Mesothelial cell of epicardium (in vitro differentiated cells): Measurements from ENCODE around the gene PJA1. TPM values are rescaled to one million over a fixed set of nuclear protein-coding genes. Genes with fewer than 3 reads are reported as not detected.
A peak's percentile ranks its signal among the peaks of the same experiment; 100 is the strongest.

ENCODE experiments used
- DNase-seq, 2 experiments: peaks; one replicate each; pipeline ENCODE4 v3.0.0; 2021; ENCODE audit warnings: low spot score in 2 of 2; ENCODE audit not compliant: unreplicated experiment in 2 of 2
- H3K27ac Mint-ChIP-seq: 2 replicates; pipeline ENCODE4 v1.8.0; 2021; ENCODE audit warnings: mixed read lengths
- H3K27me3 Mint-ChIP-seq: 2 replicates; pipeline ENCODE4 v1.8.0; 2021; ENCODE audit warnings: low read depth, mixed read lengths
- H3K36me3 Mint-ChIP-seq: 2 replicates; pipeline ENCODE4 v1.8.0; 2021; ENCODE audit warnings: mixed read lengths
- H3K4me1 Mint-ChIP-seq: 2 replicates; pipeline ENCODE4 v1.8.0; 2021; ENCODE audit warnings: mixed read lengths
- H3K4me3 Mint-ChIP-seq: 2 replicates; pipeline ENCODE4 v1.8.0; 2021; ENCODE audit warnings: mild to moderate bottlenecking, moderate library complexity, mixed read lengths
- H3K9me3 Mint-ChIP-seq: 2 replicates; pipeline ENCODE4 v1.8.0; 2021; ENCODE audit warnings: mixed read lengths
- total RNA-seq: library from RNA; stranded (reverse); gene quantifications from 3 replicates; pipeline ENCODE4 v1.2.1, GENCODE V29; 2021
- TF ChIP-seq, protein P1 (sequence below): fragments of 200-600 bp; sonication (generic); IDR thresholded peaks from one replicate; pipeline ENCODE4 v1.5.0; 2021; ENCODE audit warnings: antibody characterized with exemption; ENCODE audit not compliant: unreplicated experiment

The PJA1 gene
- total RNA-seq, 1 donor from 2014 or later = 37.5 TPM

- Mint-ChIP-seq H3K4me1 (peaks cover 10% of the 10 kb centered on the region), H3K4me3 (no peak overlapping the region), H3K9me3 (peaks cover 7% of the 10 kb centered on the region), H3K27ac (peak overlapping the region; percentile 47), H3K36me3 (no peaks in the 10 kb centered on the region), H3K27me3 (no peaks in the 10 kb centered on the region)
- DNase-seq = no peak
- TF ChIP-seq, protein P1, sequence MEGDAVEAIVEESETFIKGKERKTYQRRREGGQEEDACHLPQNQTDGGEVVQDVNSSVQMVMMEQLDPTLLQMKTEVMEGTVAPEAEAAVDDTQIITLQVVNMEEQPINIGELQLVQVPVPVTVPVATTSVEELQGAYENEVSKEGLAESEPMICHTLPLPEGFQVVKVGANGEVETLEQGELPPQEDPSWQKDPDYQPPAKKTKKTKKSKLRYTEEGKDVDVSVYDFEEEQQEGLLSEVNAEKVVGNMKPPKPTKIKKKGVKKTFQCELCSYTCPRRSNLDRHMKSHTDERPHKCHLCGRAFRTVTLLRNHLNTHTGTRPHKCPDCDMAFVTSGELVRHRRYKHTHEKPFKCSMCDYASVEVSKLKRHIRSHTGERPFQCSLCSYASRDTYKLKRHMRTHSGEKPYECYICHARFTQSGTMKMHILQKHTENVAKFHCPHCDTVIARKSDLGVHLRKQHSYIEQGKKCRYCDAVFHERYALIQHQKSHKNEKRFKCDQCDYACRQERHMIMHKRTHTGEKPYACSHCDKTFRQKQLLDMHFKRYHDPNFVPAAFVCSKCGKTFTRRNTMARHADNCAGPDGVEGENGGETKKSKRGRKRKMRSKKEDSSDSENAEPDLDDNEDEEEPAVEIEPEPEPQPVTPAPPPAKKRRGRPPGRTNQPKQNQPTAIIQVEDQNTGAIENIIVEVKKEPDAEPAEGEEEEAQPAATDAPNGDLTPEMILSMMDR = no peak
Measured at GRCh38 chrX:69189576-69190371, 24.5 kb upstream of the PJA1 start.

DNA sequence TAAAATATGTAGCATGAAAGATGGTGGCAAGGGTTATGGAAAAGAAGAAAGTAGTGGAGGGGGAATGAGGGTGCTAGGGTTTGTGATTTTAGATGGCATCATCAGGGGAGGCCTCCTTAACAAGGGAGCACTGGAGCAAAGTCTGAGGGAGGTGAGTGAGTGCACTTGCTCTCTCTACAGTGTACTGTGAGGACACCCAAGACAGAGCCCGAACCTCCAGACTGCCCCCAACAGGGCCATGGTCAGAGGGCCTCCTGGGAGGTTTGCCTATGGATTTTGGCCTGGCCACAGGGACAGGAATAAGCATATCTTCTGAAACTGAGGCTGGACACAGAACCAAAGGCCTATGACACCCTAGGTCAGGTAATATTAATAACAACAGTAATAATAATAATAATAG is 21.4 kb upstream of the PJA1 start:
- Mint-ChIP-seq H3K27me3 (no peaks in the 10 kb centered on the region), H3K27ac (no peak overlapping the region), H3K4me1 (peaks cover 9% of the 10 kb centered on the region), H3K4me3 (no peak overlapping the region), H3K36me3 (no peaks in the 10 kb centered on the region), H3K9me3 (peaks cover 8% of the 10 kb centered on the region)
- no peak for DNase-seq
- TF ChIP-seq, protein P1 = no peak

DNA sequence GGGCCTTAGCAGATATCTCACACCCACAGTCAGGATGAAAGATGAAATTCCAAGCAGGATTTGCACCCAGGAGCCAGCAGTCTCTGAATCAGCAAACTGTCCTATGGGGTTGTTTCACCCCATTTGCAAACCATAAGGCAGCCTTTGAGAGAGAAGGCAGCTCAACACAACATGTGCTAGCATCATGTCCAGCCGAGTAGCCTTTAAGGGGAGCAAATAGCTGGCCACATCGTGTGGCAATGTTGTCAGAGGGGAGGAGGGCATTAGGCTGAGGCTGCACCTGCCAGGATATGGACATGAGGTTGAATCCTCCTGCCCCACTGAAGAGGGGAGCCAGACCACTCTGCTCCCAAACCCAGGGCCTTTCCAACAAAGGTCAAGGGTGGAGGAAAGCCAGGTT is 20.6 kb upstream of the PJA1 start:
- H3K9me3 Mint-ChIP-seq = peaks cover 14% of the 10 kb centered on the region
- DNase-seq = no peak
- peaks cover 9% of the 10 kb centered on the region for H3K4me1 Mint-ChIP-seq

GRCh38 chrX:69185141-69185540 is 19.9 kb upstream of the PJA1 start:
- Mint-ChIP-seq H3K27me3 (peaks cover 8% of the 10 kb centered on the region), H3K4me3 (no peak overlapping the region), H3K9me3 (peaks cover 20% of the 10 kb centered on the region), H3K27ac (no peak overlapping the region), H3K4me1 (peaks cover 6% of the 10 kb centered on the region), H3K36me3 (no peaks in the 10 kb centered on the region)
- TF ChIP-seq, protein P1 = no peak
- DNase-seq = no peak

More for the DNA sequence above, 20.6 kb upstream of the PJA1 start:
- Mint-ChIP-seq H3K27ac (no peak overlapping the region), H3K4me3 (no peak overlapping the region), H3K36me3 (no peaks in the 10 kb centered on the region), H3K27me3 (peaks cover 2% of the 10 kb centered on the region)
- TF ChIP-seq, protein P1 = no peak

GRCh38 chrX:69182818-69183380 is 17.6 kb upstream of the PJA1 start:
- H3K4me1 Mint-ChIP-seq = no peaks in the 10 kb centered on the region
- no peak overlapping the region for H3K27ac Mint-ChIP-seq
- TF ChIP-seq, protein P1 = no peak
- no peak overlapping the region for H3K4me3 Mint-ChIP-seq
- H3K9me3 Mint-ChIP-seq = peaks cover 25% of the 10 kb centered on the region
- DNase-seq = no peak
- H3K27me3 Mint-ChIP-seq = peaks cover 10% of the 10 kb centered on the region
- no peaks in the 10 kb centered on the region for H3K36me3 Mint-ChIP-seq
